SK-N-SH treated with all-trans-retinoic acid at 6 μM for 48 hours (cell line): Measurements from ENCODE around the gene LIPK.
A peak's percentile ranks its signal among the peaks of the same experiment; 100 is the strongest.
"Not testable (repeated sequence)": the region's sequence is repeated elsewhere in the genome, so short reads cannot be mapped to it uniquely, and the experiment has no call there.

ENCODE experiments used
- ATAC-seq: fragments of 200-7000 bp; cut with Tn5 transposase; 3 replicates; pipeline ENCODE4 v1.9.1; 2020; ENCODE audit warnings: mild to moderate bottlenecking, moderate library complexity
- ARNTL ChIP-seq: fragments of 450-650 bp; formaldehyde crosslinking; IDR thresholded peaks from 2 replicates; pipeline ENCODE4 v1.5.0; 2020; ENCODE audit warnings: low read depth, mild to moderate bottlenecking, moderate library complexity, borderline replicate concordance
- BACH2 ChIP-seq: fragments of 250-450 bp; sonication (Bioruptor Pico); IDR thresholded peaks from 2 replicates; pipeline ENCODE4 v1.9.0; 2021; ENCODE audit warnings: mild to moderate bottlenecking, borderline replicate concordance
- ESRRG ChIP-seq: fragments of 250-450 bp; sonication (Bioruptor Pico); IDR thresholded peaks from 2 replicates; pipeline ENCODE4 v1.6.1; 2021; ENCODE audit warnings: mild to moderate bottlenecking
- ISL1 ChIP-seq: fragments of 250-450 bp; sonication (Bioruptor Pico); IDR thresholded peaks from 2 replicates; pipeline ENCODE4 v2.1.2; 2022; ENCODE audit warnings: mild to moderate bottlenecking, moderate library complexity
- OSR1 ChIP-seq: fragments of 250-450 bp; sonication (Bioruptor Pico); IDR thresholded peaks from 2 replicates; pipeline ENCODE4 v1.8.0; 2022; ENCODE audit warnings: moderate library complexity, mild to moderate bottlenecking, inconsistent platforms
- PPARA ChIP-seq: fragments of 250-450 bp; sonication (Bioruptor Pico); IDR thresholded peaks from 2 replicates; pipeline ENCODE4 v1.5.0; 2020; ENCODE audit warnings: mild to moderate bottlenecking, borderline replicate concordance
- RARB ChIP-seq: fragments of 250-450 bp; sonication (Bioruptor Pico); IDR thresholded peaks from 2 replicates; pipeline ENCODE4 v1.8.0; 2021; ENCODE audit warnings: mild to moderate bottlenecking, moderate library complexity
- SNAI2 ChIP-seq: fragments of 250-450 bp; sonication (Bioruptor Pico); IDR thresholded peaks from 2 replicates; pipeline ENCODE4 v1.5.0; 2020; ENCODE audit warnings: mild to moderate bottlenecking, moderate library complexity
- TOX ChIP-seq: fragments of 250-450 bp; sonication (Bioruptor Pico); IDR thresholded peaks from 2 replicates; pipeline ENCODE4 v1.8.0; 2021; ENCODE audit warnings: mild to moderate bottlenecking, moderate library complexity, borderline replicate concordance
- ZC3H10 ChIP-seq: fragments of 250-450 bp; sonication (Bioruptor Pico); IDR thresholded peaks from 2 replicates; pipeline ENCODE4 v1.5.1; 2021; ENCODE audit warnings: mild to moderate bottlenecking, moderate library complexity
- ZFP3 ChIP-seq: fragments of 250-450 bp; sonication (Bioruptor Pico); IDR thresholded peaks from 2 replicates; pipeline ENCODE4 v1.5.0; 2020; ENCODE audit warnings: mild to moderate bottlenecking, moderate library complexity
- ZFP30 ChIP-seq: fragments of 450-650 bp; formaldehyde crosslinking; IDR thresholded peaks from 2 replicates; pipeline ENCODE4 v1.5.0; 2022; ENCODE audit warnings: mild to moderate bottlenecking, moderate library complexity
- ZNF565 ChIP-seq: fragments of 450-650 bp; formaldehyde crosslinking; conservative IDR thresholded peaks from 2 replicates; pipeline ENCODE4 v1.5.0; 2020; ENCODE audit warnings: low read depth, mild to moderate bottlenecking, moderate library complexity
- ZNF70 ChIP-seq: fragments of 450-650 bp; formaldehyde crosslinking; IDR thresholded peaks from 2 replicates; pipeline ENCODE4 v1.5.0; 2020; ENCODE audit warnings: mild to moderate bottlenecking, moderate library complexity
- ZNF8 ChIP-seq: fragments of 450-650 bp; formaldehyde crosslinking; IDR thresholded peaks from 2 replicates; pipeline ENCODE4 v1.5.0; 2020; ENCODE audit warnings: mild to moderate bottlenecking, moderate library complexity
- TF ChIP-seq, protein P1 (sequence below): fragments of 250-450 bp; sonication (Bioruptor Pico); IDR thresholded peaks from 2 replicates; pipeline ENCODE4 v1.8.0; 2021; ENCODE audit warnings: low read depth, mild to moderate bottlenecking, moderate library complexity, borderline replicate concordance
- TF ChIP-seq, protein P2 (sequence below): fragments of 250-450 bp; sonication (Bioruptor Pico); IDR thresholded peaks from 2 replicates; pipeline ENCODE4 v1.8.0; 2020; ENCODE audit warnings: mild to moderate bottlenecking, moderate library complexity, borderline replicate concordance
- TF ChIP-seq, protein P3 (sequence below): fragments of 250-450 bp; sonication (Bioruptor Pico); IDR thresholded peaks from 2 replicates; pipeline ENCODE4 v1.5.0; 2020; ENCODE audit warnings: mild to moderate bottlenecking, moderate library complexity
- TF ChIP-seq, protein P4 (sequence below): fragments of 250-450 bp; sonication (Bioruptor Pico); IDR thresholded peaks from 2 replicates; pipeline ENCODE4 v1.5.1; 2020; ENCODE audit warnings: low read depth, mild to moderate bottlenecking, moderate library complexity
- TF ChIP-seq, protein P5 (sequence below): fragments of 250-450 bp; sonication (Bioruptor Pico); IDR thresholded peaks from 2 replicates; pipeline ENCODE4 v1.5.1; 2021; ENCODE audit warnings: mild to moderate bottlenecking, moderate library complexity

Gene LIPK

DNA sequence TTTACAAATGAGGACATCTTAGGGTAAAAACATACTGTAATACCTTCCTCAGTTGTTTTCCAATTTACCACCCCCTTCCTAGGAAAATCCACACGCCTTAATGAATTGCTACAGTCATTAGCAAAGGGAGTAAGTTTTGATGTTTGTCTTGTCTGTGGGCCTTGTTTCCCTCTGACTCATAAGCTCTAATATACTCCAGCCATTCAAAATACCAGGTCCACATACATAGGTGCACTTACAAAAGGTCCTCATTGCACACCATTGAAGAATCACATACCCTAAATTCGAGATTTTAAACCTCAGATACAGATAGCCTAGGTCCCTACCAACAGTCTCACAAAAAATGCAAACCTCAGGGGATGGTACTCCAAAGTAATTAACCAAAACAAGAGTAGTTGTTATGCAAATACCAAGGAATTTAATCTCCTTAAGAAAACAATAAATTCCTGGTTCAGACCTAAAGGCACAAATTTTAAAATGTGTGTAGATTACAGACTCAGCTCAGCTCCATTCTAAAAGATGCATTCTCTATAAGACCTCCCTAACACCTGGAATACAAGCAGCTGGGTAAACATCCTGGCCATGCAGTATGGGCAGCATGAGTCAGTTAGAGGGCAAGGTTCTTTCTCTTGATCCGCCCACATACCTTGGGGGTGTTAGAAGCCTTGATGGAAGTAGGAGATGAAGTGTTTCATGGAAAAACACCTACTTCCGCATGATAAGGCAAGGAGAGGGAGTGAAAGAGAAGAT lies 3.0 kb upstream of the LIPK start (continued):
- TF ChIP-seq, protein P1, sequence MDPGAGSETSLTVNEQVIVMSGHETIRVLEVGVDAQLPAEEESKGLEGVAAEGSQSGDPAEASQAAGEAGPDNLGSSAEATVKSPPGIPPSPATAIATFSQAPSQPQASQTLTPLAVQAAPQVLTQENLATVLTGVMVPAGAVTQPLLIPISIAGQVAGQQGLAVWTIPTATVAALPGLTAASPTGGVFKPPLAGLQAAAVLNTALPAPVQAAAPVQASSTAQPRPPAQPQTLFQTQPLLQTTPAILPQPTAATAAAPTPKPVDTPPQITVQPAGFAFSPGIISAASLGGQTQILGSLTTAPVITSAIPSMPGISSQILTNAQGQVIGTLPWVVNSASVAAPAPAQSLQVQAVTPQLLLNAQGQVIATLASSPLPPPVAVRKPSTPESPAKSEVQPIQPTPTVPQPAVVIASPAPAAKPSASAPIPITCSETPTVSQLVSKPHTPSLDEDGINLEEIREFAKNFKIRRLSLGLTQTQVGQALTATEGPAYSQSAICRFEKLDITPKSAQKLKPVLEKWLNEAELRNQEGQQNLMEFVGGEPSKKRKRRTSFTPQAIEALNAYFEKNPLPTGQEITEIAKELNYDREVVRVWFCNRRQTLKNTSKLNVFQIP (CRISPR knock-in tag), result no peak
- no peak for TF ChIP-seq ZFP30 (CRISPR knock-in tag)
- TF ChIP-seq ARNTL, result no peak
- no peak for TF ChIP-seq SNAI2
- TF ChIP-seq OSR1, result no peak
- TF ChIP-seq ZNF565, result no peak
- no peak for TF ChIP-seq PPARA (CRISPR knock-in tag)
- no peak for TF ChIP-seq ZNF8

DNA sequence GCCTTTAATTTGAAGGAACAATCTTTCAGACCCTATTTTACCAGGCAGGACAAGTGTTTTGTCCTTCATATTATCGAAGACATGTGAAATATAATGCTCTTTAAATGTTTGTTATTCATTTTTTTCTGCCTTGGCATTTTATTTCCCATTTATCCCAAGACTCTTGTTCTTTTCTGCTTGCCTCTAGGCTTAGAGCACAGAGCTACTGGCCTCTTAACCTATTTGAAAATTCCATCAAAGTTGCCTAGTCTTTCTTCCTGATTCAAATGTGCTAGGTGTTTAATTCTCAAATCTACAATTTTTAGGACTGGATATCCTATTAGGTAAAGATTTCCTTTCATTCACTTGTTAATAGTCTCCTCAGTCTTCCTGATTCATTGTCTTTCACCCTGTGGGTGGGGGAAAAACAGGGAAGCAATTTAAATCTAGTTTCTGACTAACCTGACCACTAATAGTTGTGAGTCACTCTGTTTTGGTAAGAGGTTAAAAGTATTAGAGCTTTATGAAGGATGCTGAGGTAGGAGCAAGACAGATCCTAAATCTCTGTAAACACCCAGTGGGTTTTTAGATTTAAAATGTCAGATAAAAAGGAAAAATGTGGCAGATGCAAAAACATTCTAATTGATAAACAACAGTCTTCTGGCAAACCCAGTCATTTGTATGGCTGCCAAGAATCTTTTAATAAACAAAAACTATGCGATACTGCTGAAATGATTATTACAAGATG lies 1.5 kb downstream of the LIPK start:
- TF ChIP-seq ISL1 (CRISPR knock-in tag), result peak; percentile 88
- TF ChIP-seq ZC3H10 (CRISPR knock-in tag), result no peak
- TF ChIP-seq ZFP3 (CRISPR knock-in tag), result no peak
- TF ChIP-seq, protein P2, sequence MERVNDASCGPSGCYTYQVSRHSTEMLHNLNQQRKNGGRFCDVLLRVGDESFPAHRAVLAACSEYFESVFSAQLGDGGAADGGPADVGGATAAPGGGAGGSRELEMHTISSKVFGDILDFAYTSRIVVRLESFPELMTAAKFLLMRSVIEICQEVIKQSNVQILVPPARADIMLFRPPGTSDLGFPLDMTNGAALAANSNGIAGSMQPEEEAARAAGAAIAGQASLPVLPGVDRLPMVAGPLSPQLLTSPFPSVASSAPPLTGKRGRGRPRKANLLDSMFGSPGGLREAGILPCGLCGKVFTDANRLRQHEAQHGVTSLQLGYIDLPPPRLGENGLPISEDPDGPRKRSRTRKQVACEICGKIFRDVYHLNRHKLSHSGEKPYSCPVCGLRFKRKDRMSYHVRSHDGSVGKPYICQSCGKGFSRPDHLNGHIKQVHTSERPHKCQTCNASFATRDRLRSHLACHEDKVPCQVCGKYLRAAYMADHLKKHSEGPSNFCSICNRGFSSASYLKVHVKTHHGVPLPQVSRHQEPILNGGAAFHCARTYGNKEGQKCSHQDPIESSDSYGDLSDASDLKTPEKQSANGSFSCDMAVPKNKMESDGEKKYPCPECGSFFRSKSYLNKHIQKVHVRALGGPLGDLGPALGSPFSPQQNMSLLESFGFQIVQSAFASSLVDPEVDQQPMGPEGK (CRISPR knock-in tag), result peak; percentile 59; the same call in 1 of the 2 replicates
- no peak for TF ChIP-seq OSR1
- TF ChIP-seq TOX (CRISPR knock-in tag), result peak; percentile 90
- no peak for TF ChIP-seq ZFP30 (CRISPR knock-in tag)
- TF ChIP-seq, protein P3, sequence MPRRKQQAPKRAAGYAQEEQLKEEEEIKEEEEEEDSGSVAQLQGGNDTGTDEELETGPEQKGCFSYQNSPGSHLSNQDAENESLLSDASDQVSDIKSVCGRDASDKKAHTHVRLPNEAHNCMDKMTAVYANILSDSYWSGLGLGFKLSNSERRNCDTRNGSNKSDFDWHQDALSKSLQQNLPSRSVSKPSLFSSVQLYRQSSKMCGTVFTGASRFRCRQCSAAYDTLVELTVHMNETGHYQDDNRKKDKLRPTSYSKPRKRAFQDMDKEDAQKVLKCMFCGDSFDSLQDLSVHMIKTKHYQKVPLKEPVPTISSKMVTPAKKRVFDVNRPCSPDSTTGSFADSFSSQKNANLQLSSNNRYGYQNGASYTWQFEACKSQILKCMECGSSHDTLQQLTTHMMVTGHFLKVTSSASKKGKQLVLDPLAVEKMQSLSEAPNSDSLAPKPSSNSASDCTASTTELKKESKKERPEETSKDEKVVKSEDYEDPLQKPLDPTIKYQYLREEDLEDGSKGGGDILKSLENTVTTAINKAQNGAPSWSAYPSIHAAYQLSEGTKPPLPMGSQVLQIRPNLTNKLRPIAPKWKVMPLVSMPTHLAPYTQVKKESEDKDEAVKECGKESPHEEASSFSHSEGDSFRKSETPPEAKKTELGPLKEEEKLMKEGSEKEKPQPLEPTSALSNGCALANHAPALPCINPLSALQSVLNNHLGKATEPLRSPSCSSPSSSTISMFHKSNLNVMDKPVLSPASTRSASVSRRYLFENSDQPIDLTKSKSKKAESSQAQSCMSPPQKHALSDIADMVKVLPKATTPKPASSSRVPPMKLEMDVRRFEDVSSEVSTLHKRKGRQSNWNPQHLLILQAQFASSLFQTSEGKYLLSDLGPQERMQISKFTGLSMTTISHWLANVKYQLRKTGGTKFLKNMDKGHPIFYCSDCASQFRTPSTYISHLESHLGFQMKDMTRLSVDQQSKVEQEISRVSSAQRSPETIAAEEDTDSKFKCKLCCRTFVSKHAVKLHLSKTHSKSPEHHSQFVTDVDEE (CRISPR knock-in tag), result no peak
- TF ChIP-seq ZNF8, result no peak

DNA sequence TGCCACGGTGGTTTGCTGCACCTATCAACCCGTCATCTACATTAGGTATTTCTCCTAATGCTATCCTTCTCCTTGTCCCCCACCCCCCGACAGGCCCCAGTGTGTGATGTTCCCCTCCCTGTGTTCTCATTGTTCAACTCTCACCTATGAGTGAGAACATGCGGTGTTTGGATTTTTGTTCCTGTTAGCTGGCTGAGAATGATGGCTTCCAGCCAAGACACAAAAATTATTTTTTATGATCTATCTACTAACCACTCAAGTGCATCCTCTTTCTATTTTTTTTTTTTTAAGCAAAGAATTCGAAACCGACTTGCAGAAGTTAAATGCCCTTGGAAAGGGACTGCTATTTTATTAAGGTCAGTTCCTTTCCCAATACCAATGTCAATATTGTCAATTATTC lies 3.3 kb downstream of the LIPK start:
- ATAC-seq, result not testable (repeated sequence)

More for the DNA sequence above, 1.5 kb downstream of the LIPK start:
- peak; percentile 95 for ATAC-seq

DNA sequence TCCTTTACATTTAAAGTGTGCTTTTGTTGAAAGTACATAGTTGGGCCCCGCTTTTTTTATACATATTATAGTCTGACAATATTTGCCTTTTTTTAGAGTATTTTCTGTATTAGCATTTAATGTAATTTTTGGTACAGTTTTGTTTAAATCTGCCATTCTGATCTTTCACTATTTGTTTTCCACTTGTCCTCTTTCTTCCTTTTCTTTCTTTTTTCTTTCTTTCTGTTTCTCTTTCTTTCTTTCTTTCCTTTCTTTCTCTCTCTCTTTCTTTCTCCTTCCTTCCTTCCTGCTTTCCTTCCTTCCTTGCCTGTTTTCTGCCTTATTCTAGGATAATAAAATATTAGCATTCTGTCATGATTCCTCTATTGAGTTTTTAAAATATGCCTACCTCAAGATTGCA lies 9.5 kb downstream of the LIPK start:
- TF ChIP-seq BACH2, result no peak
- TF ChIP-seq OSR1, result no peak
- no peak for TF ChIP-seq ESRRG (CRISPR knock-in tag)
- TF ChIP-seq ISL1 (CRISPR knock-in tag), result no peak
- TF ChIP-seq, protein P4, sequence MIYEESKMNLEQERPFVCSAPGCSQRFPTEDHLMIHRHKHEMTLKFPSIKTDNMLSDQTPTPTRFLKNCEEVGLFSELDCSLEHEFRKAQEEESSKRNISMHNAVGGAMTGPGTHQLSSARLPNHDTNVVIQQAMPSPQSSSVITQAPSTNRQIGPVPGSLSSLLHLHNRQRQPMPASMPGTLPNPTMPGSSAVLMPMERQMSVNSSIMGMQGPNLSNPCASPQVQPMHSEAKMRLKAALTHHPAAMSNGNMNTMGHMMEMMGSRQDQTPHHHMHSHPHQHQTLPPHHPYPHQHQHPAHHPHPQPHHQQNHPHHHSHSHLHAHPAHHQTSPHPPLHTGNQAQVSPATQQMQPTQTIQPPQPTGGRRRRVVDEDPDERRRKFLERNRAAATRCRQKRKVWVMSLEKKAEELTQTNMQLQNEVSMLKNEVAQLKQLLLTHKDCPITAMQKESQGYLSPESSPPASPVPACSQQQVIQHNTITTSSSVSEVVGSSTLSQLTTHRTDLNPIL (CRISPR knock-in tag), result no peak
- TF ChIP-seq, protein P5, sequence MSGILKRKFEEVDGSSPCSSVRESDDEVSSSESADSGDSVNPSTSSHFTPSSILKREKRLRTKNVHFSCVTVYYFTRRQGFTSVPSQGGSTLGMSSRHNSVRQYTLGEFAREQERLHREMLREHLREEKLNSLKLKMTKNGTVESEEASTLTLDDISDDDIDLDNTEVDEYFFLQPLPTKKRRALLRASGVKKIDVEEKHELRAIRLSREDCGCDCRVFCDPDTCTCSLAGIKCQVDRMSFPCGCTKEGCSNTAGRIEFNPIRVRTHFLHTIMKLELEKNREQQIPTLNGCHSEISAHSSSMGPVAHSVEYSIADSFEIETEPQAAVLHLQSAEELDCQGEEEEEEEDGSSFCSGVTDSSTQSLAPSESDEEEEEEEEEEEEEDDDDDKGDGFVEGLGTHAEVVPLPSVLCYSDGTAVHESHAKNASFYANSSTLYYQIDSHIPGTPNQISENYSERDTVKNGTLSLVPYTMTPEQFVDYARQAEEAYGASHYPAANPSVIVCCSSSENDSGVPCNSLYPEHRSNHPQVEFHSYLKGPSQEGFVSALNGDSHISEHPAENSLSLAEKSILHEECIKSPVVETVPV (CRISPR knock-in tag), result no peak
- TF ChIP-seq RARB (CRISPR knock-in tag), result no peak
- no peak for TF ChIP-seq ZC3H10 (CRISPR knock-in tag)
- TF ChIP-seq SNAI2, result no peak
- TF ChIP-seq, protein P2 (CRISPR knock-in tag), result no peak
- TF ChIP-seq, protein P3 (CRISPR knock-in tag), result no peak
- TF ChIP-seq ZNF70, result no peak
- no peak for TF ChIP-seq ZNF8
- TF ChIP-seq ZFP3 (CRISPR knock-in tag), result no peak
- no peak for ATAC-seq
